ENCODE data around the gene KIR3DL3. TPM values are rescaled to one million over a fixed set of nuclear protein-coding genes. Genes with fewer than 3 reads are reported as not detected.

Gene KIR3DL3
- total and polyA plus RNA-seq, 9 of the 15 experiments (the other 6 are each of a cell fraction or from before 2014, with no cell fraction given) = 0.11 TPM; not detected in 8

DNA sequence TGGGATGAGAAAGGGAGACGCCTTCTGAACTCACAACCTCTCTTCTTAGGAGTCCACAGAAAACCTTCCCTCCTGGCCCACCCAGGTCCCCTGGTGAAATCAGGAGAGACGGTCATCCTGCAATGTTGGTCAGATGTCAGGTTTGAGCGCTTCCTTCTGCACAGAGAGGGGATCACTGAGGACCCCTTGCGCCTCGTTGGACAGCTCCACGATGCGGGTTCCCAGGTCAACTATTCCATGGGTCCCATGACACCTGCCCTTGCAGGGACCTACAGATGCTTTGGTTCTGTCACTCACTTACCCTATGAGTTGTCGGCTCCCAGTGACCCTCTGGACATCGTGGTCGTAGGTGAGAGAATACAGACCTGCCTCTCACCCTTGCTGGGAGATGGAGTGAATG is 3.3 kb downstream of the KIR3DL3 start (continued):
- TF ChIP-seq, protein P1, sequence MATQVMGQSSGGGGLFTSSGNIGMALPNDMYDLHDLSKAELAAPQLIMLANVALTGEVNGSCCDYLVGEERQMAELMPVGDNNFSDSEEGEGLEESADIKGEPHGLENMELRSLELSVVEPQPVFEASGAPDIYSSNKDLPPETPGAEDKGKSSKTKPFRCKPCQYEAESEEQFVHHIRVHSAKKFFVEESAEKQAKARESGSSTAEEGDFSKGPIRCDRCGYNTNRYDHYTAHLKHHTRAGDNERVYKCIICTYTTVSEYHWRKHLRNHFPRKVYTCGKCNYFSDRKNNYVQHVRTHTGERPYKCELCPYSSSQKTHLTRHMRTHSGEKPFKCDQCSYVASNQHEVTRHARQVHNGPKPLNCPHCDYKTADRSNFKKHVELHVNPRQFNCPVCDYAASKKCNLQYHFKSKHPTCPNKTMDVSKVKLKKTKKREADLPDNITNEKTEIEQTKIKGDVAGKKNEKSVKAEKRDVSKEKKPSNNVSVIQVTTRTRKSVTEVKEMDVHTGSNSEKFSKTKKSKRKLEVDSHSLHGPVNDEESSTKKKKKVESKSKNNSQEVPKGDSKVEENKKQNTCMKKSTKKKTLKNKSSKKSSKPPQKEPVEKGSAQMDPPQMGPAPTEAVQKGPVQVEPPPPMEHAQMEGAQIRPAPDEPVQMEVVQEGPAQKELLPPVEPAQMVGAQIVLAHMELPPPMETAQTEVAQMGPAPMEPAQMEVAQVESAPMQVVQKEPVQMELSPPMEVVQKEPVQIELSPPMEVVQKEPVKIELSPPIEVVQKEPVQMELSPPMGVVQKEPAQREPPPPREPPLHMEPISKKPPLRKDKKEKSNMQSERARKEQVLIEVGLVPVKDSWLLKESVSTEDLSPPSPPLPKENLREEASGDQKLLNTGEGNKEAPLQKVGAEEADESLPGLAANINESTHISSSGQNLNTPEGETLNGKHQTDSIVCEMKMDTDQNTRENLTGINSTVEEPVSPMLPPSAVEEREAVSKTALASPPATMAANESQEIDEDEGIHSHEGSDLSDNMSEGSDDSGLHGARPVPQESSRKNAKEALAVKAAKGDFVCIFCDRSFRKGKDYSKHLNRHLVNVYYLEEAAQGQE (IDR thresholded peaks at IDR 0.05; ENCODE audit: borderline replicate concordance) = no peak
- TF ChIP-seq, protein P1 (CRISPR knock-in tag; IDR thresholded peaks at IDR 0.05; ENCODE audit: low read depth) = no peak
- TF ChIP-seq ZNF717 (CRISPR knock-in tag; IDR thresholded peaks at IDR 0.05) (no peak), SMC3 (conservative IDR thresholded peaks at IDR 0.05; ENCODE audit: insufficient read depth, low read depth, low read length) (no peak)
